K562 (cell line): ENCODE data around the gene GOLT1A. TPM values are rescaled to one million over a fixed set of nuclear protein-coding genes. Genes with fewer than 3 reads are reported as not detected.
A peak's percentile ranks its signal among the peaks of the same experiment; 100 is the strongest.

Experiments
- ATAC-seq: fragments of 200-7000 bp; cut with Tn5 transposase; 3 replicates; pipeline ENCODE4 v1.9.1; 2020; ENCODE audit warnings: moderate library complexity
- BruUV-seq: library from RNA; stranded (reverse); fragments of 400-500 nt; replicated peaks from 2 replicates; lab custom pipeline; 2021; lab: Mats Ljungman, UMichigan
- CTCF ChIA-PET: fragments of 300-600 bp; formaldehyde crosslinking; extraction: SDS; loops from one replicate; lab custom pipeline; 2021; ENCODE audit warnings: low intra/inter-chr PET ratio; lab: Yijun Ruan, JAX
- POLR2A ChIA-PET: fragments of 300-600, 350-650 bp; sonication (Branson Sonifier 250); formaldehyde crosslinking; extraction: SDS; loops from one replicate; lab custom pipeline; 2021; ENCODE audit warnings: antibody characterized with exemption, inconsistent platforms; lab: Yijun Ruan, JAX
- DNase-seq, 4 experiments: peaks; one replicate each; pipeline versions ENCODE4 v3.0.0 to v3.0.0-alpha.2; 2011 to 2018; ENCODE audit warnings: low spot score in 3 of 4, mixed read lengths in 3 of 4; ENCODE audit errors: extremely low read depth in 1 of 4
- FAIRE-seq: peaks from 2 replicates; lab custom pipeline; 2011; peaks lifted over from hg19 to GRCh38; lab: Jason Lieb, UNC
- H2AFZ ChIP-seq: 2 replicates; pipeline ENCODE4 v1.6.0; 2011; ENCODE audit warnings: low read depth, low read length, control low read depth, inconsistent platforms
- H3K27ac ChIP-seq: fragments of 200-600 bp; 3 replicates; pipeline ENCODE4 v1.8.0; 2011; ENCODE audit warnings: low read depth, mild to moderate bottlenecking, control low read depth, inconsistent platforms, low read length, moderate library complexity, mixed read lengths; ENCODE audit errors: extremely low read depth
- H3K27me3 ChIP-seq, 2 experiments: fragments of 300-600 bp in 1 of 2; 2 replicates in 1 of 2; 3 replicates in 1 of 2; pipeline versions ENCODE4 v1.6.0 to v1.8.0; 2011; ENCODE audit warnings: inconsistent platforms in 2 of 2, low read length in 2 of 2, mild to moderate bottlenecking in 1 of 2, mixed read lengths in 1 of 2, moderate library complexity in 1 of 2; ENCODE audit not compliant: control insufficient read depth in 2 of 2, insufficient read depth in 2 of 2
- H3K36me3 ChIP-seq: fragments of 300-600 bp; 3 replicates; pipeline ENCODE4 v1.8.0; 2011; ENCODE audit warnings: mild to moderate bottlenecking, low read length, inconsistent platforms; ENCODE audit not compliant: control insufficient read depth, insufficient read depth
- H3K4me1 ChIP-seq, 2 experiments: fragments of 200-600 bp in 1 of 2; replicated peaks in 1 of 2; 2 replicates in 1 of 2; 3 replicates in 1 of 2; pipeline versions ENCODE4 v1.5.1 to v1.8.0; 2011; ENCODE audit warnings: inconsistent platforms in 2 of 2, low read length in 2 of 2, mild to moderate bottlenecking in 1 of 2, mixed read lengths in 1 of 2, moderate library complexity in 1 of 2; ENCODE audit not compliant: control insufficient read depth in 2 of 2, insufficient read depth in 2 of 2
- H3K4me2 ChIP-seq: 2 replicates; pipeline ENCODE4 v1.6.1; 2011; ENCODE audit warnings: low read length, control low read depth, inconsistent platforms, mixed read lengths; ENCODE audit not compliant: insufficient read depth
- H3K4me3 ChIP-seq: fragments of 200-600 bp; sonication (generic), shearing (Covaris generic); 2 replicates; pipeline ENCODE4 v1.5.1; 2016; ENCODE audit warnings: control low read depth, inconsistent platforms
- H3K79me2 ChIP-seq: fragments of 200-600 bp; 3 replicates; pipeline ENCODE4 v1.8.0; 2011; ENCODE audit warnings: low read length, inconsistent platforms; ENCODE audit not compliant: control insufficient read depth, insufficient read depth
- H3K9ac ChIP-seq, 2 experiments: 2 replicates each; pipeline versions ENCODE4 v1.6.0 to v1.6.1; 2011; ENCODE audit warnings: low read depth in 2 of 2, low read length in 2 of 2, control low read depth in 1 of 2, inconsistent platforms in 1 of 2, mild to moderate bottlenecking in 1 of 2, mixed read lengths in 1 of 2; ENCODE audit not compliant: insufficient read depth in 1 of 2
- H3K9me1 ChIP-seq: one replicate; pipeline ENCODE4 v1.6.0; 2011; ENCODE audit warnings: inconsistent platforms, mild to moderate bottlenecking, low read length, moderate library complexity; ENCODE audit not compliant: control insufficient read depth, insufficient read depth
- H3K9me3 ChIP-seq: replicated peaks from 2 replicates; pipeline ENCODE4 v1.5.1; 2011; ENCODE audit warnings: low read depth, low read length, inconsistent platforms; ENCODE audit not compliant: control insufficient read depth, insufficient read depth
- H4K20me1 ChIP-seq: replicated peaks from 2 replicates; pipeline ENCODE4 v1.6.1; 2011; ENCODE audit warnings: low read length, inconsistent platforms, mixed read lengths; ENCODE audit not compliant: control insufficient read depth, insufficient read depth
- ESRRB ChIP-seq: fragments of 250-450 bp; sonication (Bioruptor Pico); IDR thresholded peaks from 2 replicates; pipeline ENCODE4 v1.5.0; 2020; ENCODE audit warnings: mild to moderate bottlenecking, moderate library complexity, borderline replicate concordance
- FOXO4 ChIP-seq: fragments of 450-650 bp; formaldehyde crosslinking; IDR thresholded peaks from 2 replicates; pipeline ENCODE4 v1.4.0; 2020; ENCODE audit warnings: mild to moderate bottlenecking, moderate library complexity
- HCFC1 ChIP-seq: IDR thresholded peaks from 2 replicates; pipeline ENCODE4 v1.6.1; 2012; ENCODE audit warnings: low read depth, low read length, improper control_type of control experiment
- PRMT5 ChIP-seq: sonication (generic); formaldehyde crosslinking; IDR thresholded peaks from 2 replicates; pipeline ENCODE4 v1.5.0; 2020; ENCODE audit warnings: missing genetic modification reagents
- PRPF4 ChIP-seq: fragments of 200-400 bp; formaldehyde crosslinking; IDR thresholded peaks from one replicate; pipeline ENCODE4 v1.6.1; 2017; ENCODE audit warnings: low read length, low read depth, mild to moderate bottlenecking; ENCODE audit not compliant: insufficient read depth, poor library complexity, severe bottlenecking
- PTRF ChIP-seq: fragments of 450-650 bp; IDR thresholded peaks from 2 replicates; pipeline ENCODE4 v1.6.1; 2016; ENCODE audit warnings: mild to moderate bottlenecking, missing genetic modification characterization, missing compliant biosample characterization
- SLC30A9 ChIP-seq: fragments of 250-450 bp; sonication (Bioruptor Pico); IDR thresholded peaks from 2 replicates; pipeline ENCODE4 v1.8.0; 2022; ENCODE audit warnings: mild to moderate bottlenecking, moderate library complexity
- SMAD2 ChIP-seq: fragments of 150-350 bp; IDR thresholded peaks from 2 replicates; pipeline ENCODE4 v1.6.1; 2014; ENCODE audit warnings: low read depth, mild to moderate bottlenecking, low read length
- SUPT5H ChIP-seq: fragments of 450-650 bp; IDR thresholded peaks from 2 replicates; pipeline ENCODE4 v1.6.1; 2016
- TAL1 ChIP-seq: fragments of 450-650 bp; IDR thresholded peaks from 2 replicates; pipeline ENCODE4 v1.6.1; 2016; ENCODE audit warnings: mild to moderate bottlenecking
- THAP7 ChIP-seq: fragments of 250-450 bp; sonication (Bioruptor Pico); IDR thresholded peaks from 2 replicates; pipeline ENCODE4 v1.5.0; 2021
- ZNF174 ChIP-seq: fragments of 250-450 bp; sonication (Bioruptor Pico); IDR thresholded peaks from 2 replicates; pipeline ENCODE4 v1.4.0; 2020; ENCODE audit warnings: mild to moderate bottlenecking
- ZNF263 ChIP-seq: sonication (generic); formaldehyde crosslinking; IDR thresholded peaks from 2 replicates; pipeline ENCODE4 v1.8.0; 2022; ENCODE audit warnings: mild to moderate bottlenecking, missing genetic modification reagents, borderline replicate concordance
- ZNF444 ChIP-seq: fragments of 250-450 bp; sonication (Bioruptor Pico); IDR thresholded peaks from 2 replicates; pipeline ENCODE4 v1.4.0; 2020; ENCODE audit warnings: mild to moderate bottlenecking, moderate library complexity
- ZNF79 ChIP-seq: fragments of 250-450 bp; sonication (Bioruptor Pico); IDR thresholded peaks from 2 replicates; pipeline ENCODE4 v1.4.0; 2020; ENCODE audit warnings: low read depth, mild to moderate bottlenecking, moderate library complexity
- WGBS: fragments of 100-300 bp; shearing (Covaris generic); methylation state at CpG from one replicate; pipeline ENCODE4 v1.1.6; 2016; ENCODE audit warnings: low coverage, mixed read lengths; ENCODE audit not compliant: insufficient coverage; ENCODE audit errors: missing lambda C conversion rate; 5-methylcytosine and 5-hydroxymethylcytosine counted together
- in situ Hi-C: fragments of 300-500 bp; cut with MboI; formaldehyde crosslinking; loops from 4 replicates; pipeline ENCODE4 v1.15.0; 2018; ENCODE audit warnings: inconsistent platforms, mixed read lengths
- intact Hi-C: fragments of 100-400 bp; cut with micrococcal nuclease; formaldehyde crosslinking; loops from 2 replicates; pipeline ENCODE4 v1.14.2; 2022
- polyA plus RNA-seq, 8 experiments: library from polyadenylated mRNA; depleted of rRNA in 4 of 8; stranded (reverse) in 5 of 8; unstranded in 3 of 8; fragments of >200 nt; fragmentation: Nextera tagmentation in 2 of 8; fragmentation: Illumina TruSeq in 1 of 8; extraction: Ambion mirVana in 2 of 8; extraction: Trizol in 1 of 8; gene quantifications; 2 replicates each; pipeline versions ENCODE4 v1.2.1 to v1.2.3, GENCODE V29; 2011 to 2014; ENCODE audit warnings: inconsistent platforms in 1 of 8, missing spikeins in 1 of 8
- total RNA-seq, 7 experiments: library from RNA; depleted of rRNA in 6 of 7; stranded (reverse); fragments of >200 nt in 6 of 7; fragmentation: Illumina TruSeq in 2 of 7; extraction: Trizol in 2 of 7; gene quantifications; 2 replicates each; pipeline versions ENCODE4 v1.2.1 to v1.2.3, GENCODE V29; 2011 to 2021; ENCODE audit warnings: low replicate concordance in 1 of 7

Gene GOLT1A
- total and polyA plus RNA-seq, 9 of the 15 experiments (the other 6 are each of a cell fraction or from before 2014, with no cell fraction given), result not detected

GRCh38 chr1:204256531-204256930 is 42.7 kb upstream of the GOLT1A start:
- in situ Hi-C loops (no loop called here), intact Hi-C loops (no loop called here)
- TF ChIP-seq ZNF263 (CRISPR knock-in tag), result peak; percentile 2; the same call in 1 of the 2 replicates
- TF ChIP-seq SLC30A9 (CRISPR knock-in tag), result no peak
- 2% methylated on average over 10 of the region's 10 CpGs for WGBS
- H4K20me1 ChIP-seq, result peaks cover 14% of the 10 kb centered on the region; the same call in 1 of the 2 replicates
- no peaks in the 10 kb centered on the region for H3K79me2 ChIP-seq
- H3K9ac ChIP-seq, result peak overlapping the region in 1 of 2 experiments; percentile 19; a peak in 1 of 4 replicates
- CTCF ChIA-PET, result interaction anchor here (0.6 kb wide), 1 partner anchor 107 kb away, joined by 4 read pairs; no protein-coding TSS in a partner anchor
- peaks cover 40 to 87% of the 10 kb centered on the region in 2 experiments; a peak in 4 of 5 replicates for H3K27me3 ChIP-seq
- H2AFZ ChIP-seq, result no peak overlapping the region
- FAIRE-seq, result no peak
- no peaks in the 10 kb centered on the region for H3K9me1 ChIP-seq
- DNase-seq, result no peak
- no peak overlapping the region for H3K27ac ChIP-seq
- no peaks in the 10 kb centered on the region for H3K9me3 ChIP-seq
- no peak overlapping the region for H3K4me2 ChIP-seq
- no peak overlapping the region for H3K4me3 ChIP-seq
- ATAC-seq, result no peak
- BruUV-seq, result no TSS peak
- H3K36me3 ChIP-seq, result no peaks in the 10 kb centered on the region
- H3K4me1 ChIP-seq, result peaks cover 0 to 4% of the 10 kb centered on the region in 2 experiments; a peak in 1 of 5 replicates
- POLR2A ChIA-PET, result interaction anchor here (1.7 kb wide), 1 partner anchor 9 kb away, joined by 4 read pairs; no protein-coding TSS in a partner anchor

GRCh38 chr1:204255966-204256365 is 42.2 kb upstream of the GOLT1A start:
- WGBS, result 0% methylated on average over 5 of the region's 5 CpGs
- Histone ChIP-seq H3K27me3 (peaks cover 40 to 87% of the 10 kb centered on the region in 2 experiments; a peak in 4 of 5 replicates), H3K9me3 (no peaks in the 10 kb centered on the region), H3K9me1 (no peaks in the 10 kb centered on the region), H3K4me3 (no peak overlapping the region), H3K27ac (no peak overlapping the region), H2AFZ (no peak overlapping the region), H3K9ac (no peak overlapping the region), H3K4me1 (peaks cover 0 to 4% of the 10 kb centered on the region in 2 experiments; a peak in 1 of 5 replicates), H4K20me1 (peaks cover 18% of the 10 kb centered on the region; the same call in 1 of the 2 replicates), H3K4me2 (no peak overlapping the region), H3K79me2 (no peaks in the 10 kb centered on the region), H3K36me3 (no peaks in the 10 kb centered on the region)
- FAIRE-seq (no peak), ATAC-seq (no peak), DNase-seq (no peak)
- in situ Hi-C loops (no loop called here), intact Hi-C loops (no loop called here)
- BruUV-seq, result no TSS peak
- ChIA-PET CTCF (interaction anchor here (0.6 kb wide), 1 partner anchor 108 kb away, joined by 4 read pairs; no protein-coding TSS in a partner anchor), POLR2A (interaction anchor here (1.7 kb wide), 2 partner anchors 7 to 9 kb away, joined by 4 to 8 read pairs; no protein-coding TSS in a partner anchor)
- TF ChIP-seq PRMT5 (CRISPR knock-in tag) (no peak), ZNF174 (no peak), SUPT5H (no peak), ZNF79 (CRISPR knock-in tag) (no peak), PRPF4 (no peak), PTRF (tag) (no peak), FOXO4 (CRISPR knock-in tag) (no peak), THAP7 (CRISPR knock-in tag) (no peak), ESRRB (CRISPR knock-in tag) (no peak), HCFC1 (no peak), SMAD2 (no peak), TAL1 (no peak), ZNF444 (CRISPR knock-in tag) (no peak)
